SU-DHL-6 (cell line): Measurements from ENCODE around the gene UBR4.

Experiments
- H2AFZ ChIP-seq: fragments of 200-600 bp; sonication (generic); 2 replicates; pipeline ENCODE4 v1.6.1; 2014; ENCODE audit warnings: low read depth, mild to moderate bottlenecking, moderate library complexity, mixed read lengths, antibody characterized with exemption, low read length; ENCODE audit not compliant: severe bottlenecking
- H3F3A ChIP-seq: fragments of 200-600 bp; shearing (Covaris generic); 2 replicates; pipeline ENCODE4 v1.6.0; 2016; ENCODE audit warnings: antibody characterized with exemption, mild to moderate bottlenecking; ENCODE audit not compliant: insufficient read depth
- H3K27ac ChIP-seq: fragments of 200-600 bp; sonication (generic); 2 replicates; pipeline ENCODE4 v1.5.1; 2016; ENCODE audit warnings: low read depth, mild to moderate bottlenecking, low read length, moderate library complexity, mixed read lengths
- H3K27me3 ChIP-seq: fragments of 200-600 bp; sonication (generic), shearing (Covaris generic); 2 replicates; pipeline ENCODE4 v1.6.0; 2014; ENCODE audit warnings: mild to moderate bottlenecking, low read length
- H3K36me3 ChIP-seq: fragments of 200-600 bp; sonication (generic); 2 replicates; pipeline ENCODE4 v1.6.1; 2014; ENCODE audit warnings: mild to moderate bottlenecking, low read length, mixed read lengths
- H3K4me2 ChIP-seq: fragments of 300-600, 200-600 bp; shearing (Covaris generic), sonication (generic); 2 replicates; pipeline ENCODE4 v1.6.0; 2014; ENCODE audit warnings: low read length, low read depth, mild to moderate bottlenecking; ENCODE audit not compliant: poor library complexity, severe bottlenecking
- H3K4me3 ChIP-seq: fragments of 200-600 bp; sonication (generic); 2 replicates; pipeline ENCODE4 v1.5.1; 2014; ENCODE audit warnings: antibody characterized with exemption, low read length, mild to moderate bottlenecking, mixed read lengths; ENCODE audit not compliant: insufficient read depth, poor library complexity, severe bottlenecking
- H3K79me2 ChIP-seq: fragments of 200-600 bp; sonication (generic); 2 replicates; pipeline ENCODE4 v1.6.1; 2014; ENCODE audit warnings: mild to moderate bottlenecking, low read length, moderate library complexity; ENCODE audit not compliant: insufficient read depth
- H3K9ac ChIP-seq: fragments of 200-600 bp; sonication (generic); 2 replicates; pipeline ENCODE4 v1.7.0; 2014; ENCODE audit warnings: mild to moderate bottlenecking, low read length
- H3K9me2 ChIP-seq: fragments of 200-600 bp; sonication (generic); replicated peaks from 2 replicates; pipeline ENCODE4 v1.6.1; 2014; ENCODE audit warnings: low read length; ENCODE audit not compliant: insufficient read depth
- H3K9me3 ChIP-seq: fragments of 200-600 bp; sonication (generic); 2 replicates; pipeline ENCODE4 v1.6.1; 2014; ENCODE audit warnings: low read length, mixed read lengths; ENCODE audit not compliant: insufficient read depth
- H4K20me1 ChIP-seq: fragments of 200-600 bp; sonication (generic); 2 replicates; pipeline ENCODE4 v1.6.1; 2014; ENCODE audit warnings: low read depth, mild to moderate bottlenecking, antibody characterized with exemption, low read length, moderate library complexity, mixed read lengths
- EZH2phosphoT487 ChIP-seq: fragments of 200-600 bp; sonication (generic), shearing (Covaris generic); conservative IDR thresholded peaks from 2 replicates; pipeline ENCODE4 v1.6.1; 2018; ENCODE audit warnings: mild to moderate bottlenecking, antibody characterized with exemption, low read length, moderate library complexity, mixed read lengths
- TF ChIP-seq, protein P1 (sequence below): fragments of 200-600 bp; sonication (generic); IDR thresholded peaks from one replicate; pipeline ENCODE4 v1.5.1; 2017; ENCODE audit warnings: antibody characterized with exemption, mild to moderate bottlenecking, low read length, moderate library complexity; ENCODE audit not compliant: insufficient read depth, poor library complexity, severe bottlenecking

Gene UBR4

GRCh38 chr1:19032701-19033514, 177.2 kb downstream of the UBR4 start:
- Histone ChIP-seq H3K27ac (no peak overlapping the region), H3K9me3 (no peaks in the 10 kb centered on the region), H3K36me3 (no peaks in the 10 kb centered on the region), H3K9me2 (no peaks in the 10 kb centered on the region), H3K27me3 (no peaks in the 10 kb centered on the region), H3F3A (no peaks in the 10 kb centered on the region), H3K4me3 (no peak overlapping the region), H3K9ac (no peak overlapping the region), H3K79me2 (no peaks in the 10 kb centered on the region), H2AFZ (no peak overlapping the region), H4K20me1 (no peaks in the 10 kb centered on the region), H3K4me2 (no peak overlapping the region)
- no peak for TF ChIP-seq EZH2phosphoT487
- TF ChIP-seq, protein P1, sequence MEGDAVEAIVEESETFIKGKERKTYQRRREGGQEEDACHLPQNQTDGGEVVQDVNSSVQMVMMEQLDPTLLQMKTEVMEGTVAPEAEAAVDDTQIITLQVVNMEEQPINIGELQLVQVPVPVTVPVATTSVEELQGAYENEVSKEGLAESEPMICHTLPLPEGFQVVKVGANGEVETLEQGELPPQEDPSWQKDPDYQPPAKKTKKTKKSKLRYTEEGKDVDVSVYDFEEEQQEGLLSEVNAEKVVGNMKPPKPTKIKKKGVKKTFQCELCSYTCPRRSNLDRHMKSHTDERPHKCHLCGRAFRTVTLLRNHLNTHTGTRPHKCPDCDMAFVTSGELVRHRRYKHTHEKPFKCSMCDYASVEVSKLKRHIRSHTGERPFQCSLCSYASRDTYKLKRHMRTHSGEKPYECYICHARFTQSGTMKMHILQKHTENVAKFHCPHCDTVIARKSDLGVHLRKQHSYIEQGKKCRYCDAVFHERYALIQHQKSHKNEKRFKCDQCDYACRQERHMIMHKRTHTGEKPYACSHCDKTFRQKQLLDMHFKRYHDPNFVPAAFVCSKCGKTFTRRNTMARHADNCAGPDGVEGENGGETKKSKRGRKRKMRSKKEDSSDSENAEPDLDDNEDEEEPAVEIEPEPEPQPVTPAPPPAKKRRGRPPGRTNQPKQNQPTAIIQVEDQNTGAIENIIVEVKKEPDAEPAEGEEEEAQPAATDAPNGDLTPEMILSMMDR = no peak

DNA sequence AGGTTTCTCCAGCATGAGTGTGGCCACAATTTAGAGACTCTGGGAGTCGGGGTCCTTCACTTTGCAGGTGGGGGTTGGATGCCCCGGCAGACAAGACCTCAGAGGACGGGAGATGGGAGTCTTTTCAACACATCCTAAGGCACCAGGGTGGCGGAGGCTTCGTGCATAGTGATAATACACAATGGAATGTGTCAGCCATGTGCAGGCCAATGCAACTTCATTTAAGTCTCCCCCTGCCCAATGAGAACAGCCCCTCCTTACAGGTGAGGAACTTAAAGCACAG, 177.7 kb downstream of the UBR4 start:
- no peaks in the 10 kb centered on the region for H3F3A ChIP-seq
- no peak for TF ChIP-seq EZH2phosphoT487
- TF ChIP-seq, protein P1 = no peak
- no peaks in the 10 kb centered on the region for H4K20me1 ChIP-seq
- no peak overlapping the region for H2AFZ ChIP-seq
- no peaks in the 10 kb centered on the region for H3K36me3 ChIP-seq
- no peak overlapping the region for H3K9ac ChIP-seq
- H3K4me3 ChIP-seq = no peak overlapping the region
- no peaks in the 10 kb centered on the region for H3K9me2 ChIP-seq
- H3K27ac ChIP-seq = no peak overlapping the region
- H3K9me3 ChIP-seq = no peaks in the 10 kb centered on the region
- H3K79me2 ChIP-seq = no peaks in the 10 kb centered on the region
- H3K27me3 ChIP-seq = no peaks in the 10 kb centered on the region
- no peak overlapping the region for H3K4me2 ChIP-seq

- no peaks in the 10 kb centered on the region for H3K27me3 ChIP-seq
- H3K36me3 ChIP-seq = no peaks in the 10 kb centered on the region
- no peaks in the 10 kb centered on the region for H3K9me2 ChIP-seq
- no peaks in the 10 kb centered on the region for H3K79me2 ChIP-seq
- H2AFZ ChIP-seq = no peak overlapping the region
- no peaks in the 10 kb centered on the region for H4K20me1 ChIP-seq
- TF ChIP-seq, protein P1 = no peak
- no peak for TF ChIP-seq EZH2phosphoT487
- H3K9me3 ChIP-seq = no peaks in the 10 kb centered on the region
- no peaks in the 10 kb centered on the region for H3F3A ChIP-seq
- no peak overlapping the region for H3K4me3 ChIP-seq
- no peak overlapping the region for H3K4me2 ChIP-seq
- no peak overlapping the region for H3K27ac ChIP-seq
- no peak overlapping the region for H3K9ac ChIP-seq
Measured at GRCh38 chr1:19029191-19030085, 180.6 kb downstream of the UBR4 start.
